Measurements from ENCODE around the gene PCDH9.

DNA sequence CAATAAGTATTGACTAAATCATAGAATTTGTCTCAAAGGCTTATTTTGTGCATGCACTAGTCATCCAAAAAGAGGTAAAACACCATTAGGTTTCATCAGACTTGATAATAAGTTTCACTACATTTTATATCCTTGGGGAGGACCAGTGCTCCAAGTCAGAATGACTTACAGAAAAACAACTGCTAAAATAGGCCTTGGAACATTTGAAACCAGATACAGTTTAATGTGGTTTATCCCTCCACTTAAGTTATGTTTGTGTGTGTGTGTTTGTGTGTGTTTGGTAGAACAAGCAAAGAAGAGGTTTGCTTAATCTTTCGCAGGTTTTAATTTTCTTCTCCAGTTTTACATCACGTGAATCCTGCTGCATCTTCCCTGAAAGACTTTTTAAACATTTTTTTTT, 570.9 kb downstream of the PCDH9 start:
- TF ChIP-seq, protein P1, sequence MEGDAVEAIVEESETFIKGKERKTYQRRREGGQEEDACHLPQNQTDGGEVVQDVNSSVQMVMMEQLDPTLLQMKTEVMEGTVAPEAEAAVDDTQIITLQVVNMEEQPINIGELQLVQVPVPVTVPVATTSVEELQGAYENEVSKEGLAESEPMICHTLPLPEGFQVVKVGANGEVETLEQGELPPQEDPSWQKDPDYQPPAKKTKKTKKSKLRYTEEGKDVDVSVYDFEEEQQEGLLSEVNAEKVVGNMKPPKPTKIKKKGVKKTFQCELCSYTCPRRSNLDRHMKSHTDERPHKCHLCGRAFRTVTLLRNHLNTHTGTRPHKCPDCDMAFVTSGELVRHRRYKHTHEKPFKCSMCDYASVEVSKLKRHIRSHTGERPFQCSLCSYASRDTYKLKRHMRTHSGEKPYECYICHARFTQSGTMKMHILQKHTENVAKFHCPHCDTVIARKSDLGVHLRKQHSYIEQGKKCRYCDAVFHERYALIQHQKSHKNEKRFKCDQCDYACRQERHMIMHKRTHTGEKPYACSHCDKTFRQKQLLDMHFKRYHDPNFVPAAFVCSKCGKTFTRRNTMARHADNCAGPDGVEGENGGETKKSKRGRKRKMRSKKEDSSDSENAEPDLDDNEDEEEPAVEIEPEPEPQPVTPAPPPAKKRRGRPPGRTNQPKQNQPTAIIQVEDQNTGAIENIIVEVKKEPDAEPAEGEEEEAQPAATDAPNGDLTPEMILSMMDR (IDR thresholded peaks at IDR 0.05 in 8 of 11, conservative IDR thresholded peaks at IDR 0.05 in 3 of 11) = no peak
- no peak for TF ChIP-seq POLR2AphosphoS5 (IDR thresholded peaks at IDR 0.05)
- no peak for TF ChIP-seq POLR2A (IDR thresholded peaks at IDR 0.05)
